ENCODE results near the gene ODF2L. TPM values are rescaled to one million over a fixed set of nuclear protein-coding genes. Genes with fewer than 3 reads are reported as not detected.

The ODF2L gene
- total and polyA plus RNA-seq, 8 donors, result 6.1 to 36.4 (median 11.3) TPM

DNA sequence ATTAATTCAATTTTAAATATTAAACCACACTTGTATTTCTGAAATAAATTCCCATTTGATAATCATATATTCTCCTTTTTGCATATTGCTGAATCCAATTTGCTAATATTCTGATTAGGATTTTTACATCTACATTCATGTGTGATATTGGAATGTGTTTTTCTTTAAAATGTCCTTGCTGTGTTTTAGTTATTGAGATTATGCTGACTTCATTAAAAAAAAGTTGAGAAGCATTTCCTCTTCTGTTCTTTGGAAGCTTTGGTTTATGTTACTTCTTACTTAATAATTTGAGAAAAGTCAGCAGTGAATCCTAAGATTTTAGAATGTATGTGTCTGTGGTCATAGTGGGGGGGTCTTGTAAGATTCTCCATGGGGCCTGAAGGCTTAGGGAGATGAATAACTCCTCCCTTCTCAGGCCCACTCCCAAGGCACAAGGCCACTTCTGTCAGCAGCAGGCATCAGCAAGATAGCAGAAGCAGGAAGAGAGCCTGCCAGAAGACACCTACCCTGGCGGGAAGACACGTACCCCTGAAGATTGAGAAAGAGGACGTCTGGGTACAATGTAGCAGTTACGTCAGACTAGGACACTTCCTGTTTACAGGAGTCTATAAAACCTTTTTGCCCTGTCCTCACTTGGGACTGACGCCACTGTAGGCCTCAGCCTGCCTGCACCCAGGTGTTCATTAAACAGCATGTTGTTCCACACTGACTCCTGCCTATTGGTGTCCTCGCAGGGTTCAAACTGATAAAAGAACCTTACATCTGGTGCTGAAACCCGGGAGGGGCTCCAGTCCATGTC is 56.9 kb downstream of the ODF2L start:
- ATAC-seq (peak in 2 of 4 donors; percentile 32 to 47), FAIRE-seq (no peak), DNase-seq (no peak)
- H3K27ac ChIP-seq, result peak overlapping the region in 1 of 4 donors; percentile 3
- H3K4me1 ChIP-seq, result no peaks in the 10 kb centered on the region
- no peak overlapping the region for H3K4me3 ChIP-seq
- TF ChIP-seq, protein P1, sequence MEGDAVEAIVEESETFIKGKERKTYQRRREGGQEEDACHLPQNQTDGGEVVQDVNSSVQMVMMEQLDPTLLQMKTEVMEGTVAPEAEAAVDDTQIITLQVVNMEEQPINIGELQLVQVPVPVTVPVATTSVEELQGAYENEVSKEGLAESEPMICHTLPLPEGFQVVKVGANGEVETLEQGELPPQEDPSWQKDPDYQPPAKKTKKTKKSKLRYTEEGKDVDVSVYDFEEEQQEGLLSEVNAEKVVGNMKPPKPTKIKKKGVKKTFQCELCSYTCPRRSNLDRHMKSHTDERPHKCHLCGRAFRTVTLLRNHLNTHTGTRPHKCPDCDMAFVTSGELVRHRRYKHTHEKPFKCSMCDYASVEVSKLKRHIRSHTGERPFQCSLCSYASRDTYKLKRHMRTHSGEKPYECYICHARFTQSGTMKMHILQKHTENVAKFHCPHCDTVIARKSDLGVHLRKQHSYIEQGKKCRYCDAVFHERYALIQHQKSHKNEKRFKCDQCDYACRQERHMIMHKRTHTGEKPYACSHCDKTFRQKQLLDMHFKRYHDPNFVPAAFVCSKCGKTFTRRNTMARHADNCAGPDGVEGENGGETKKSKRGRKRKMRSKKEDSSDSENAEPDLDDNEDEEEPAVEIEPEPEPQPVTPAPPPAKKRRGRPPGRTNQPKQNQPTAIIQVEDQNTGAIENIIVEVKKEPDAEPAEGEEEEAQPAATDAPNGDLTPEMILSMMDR (IDR thresholded peaks at IDR 0.05), result no peak
- 50 to 64% methylated on average over 7 of the region's 7 CpGs for WGBS, 2 donors
- no peaks in the 10 kb centered on the region for H3K27me3 ChIP-seq
- intact Hi-C loops (cut with DNase I), result no loop called here
- no peaks in the 10 kb centered on the region for H3K9me3 ChIP-seq
- H3K36me3 ChIP-seq, result no peaks in the 10 kb centered on the region

DNA sequence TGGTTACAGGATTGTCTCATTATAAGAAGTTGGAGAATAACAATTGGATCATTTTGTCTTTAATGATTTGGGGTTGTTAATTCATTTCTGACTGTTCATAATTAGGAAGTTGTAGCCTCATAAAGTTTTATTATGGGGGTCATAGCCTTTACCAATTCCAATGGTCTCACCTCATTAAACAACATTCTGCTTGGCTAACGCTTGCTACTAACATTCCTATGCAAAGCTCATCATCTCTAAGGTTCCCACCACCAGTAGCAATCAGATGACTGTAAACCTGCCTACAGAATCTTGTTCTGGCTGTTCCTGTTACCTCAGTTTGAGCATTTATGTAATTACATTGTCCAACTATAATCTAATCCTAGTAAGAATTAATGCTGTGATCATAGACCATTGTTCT is 60.2 kb downstream of the ODF2L start:
- no peak for DNase-seq
- no peaks in the 10 kb centered on the region for H3K27me3 ChIP-seq
- H3K9me3 ChIP-seq, result no peaks in the 10 kb centered on the region
- TF ChIP-seq, protein P1 (IDR thresholded peaks at IDR 0.05), result no peak
- FAIRE-seq, result no peak
- 60 to 74% methylated on average over 1 of the region's 1 CpG for WGBS, 2 donors
- ATAC-seq, result no peak
- intact Hi-C loops (cut with DNase I), result no loop called here
- no peaks in the 10 kb centered on the region for H3K36me3 ChIP-seq
- H3K4me3 ChIP-seq, result no peak overlapping the region
- no peak overlapping the region for H3K27ac ChIP-seq
- H3K4me1 ChIP-seq, result no peaks in the 10 kb centered on the region

DNA sequence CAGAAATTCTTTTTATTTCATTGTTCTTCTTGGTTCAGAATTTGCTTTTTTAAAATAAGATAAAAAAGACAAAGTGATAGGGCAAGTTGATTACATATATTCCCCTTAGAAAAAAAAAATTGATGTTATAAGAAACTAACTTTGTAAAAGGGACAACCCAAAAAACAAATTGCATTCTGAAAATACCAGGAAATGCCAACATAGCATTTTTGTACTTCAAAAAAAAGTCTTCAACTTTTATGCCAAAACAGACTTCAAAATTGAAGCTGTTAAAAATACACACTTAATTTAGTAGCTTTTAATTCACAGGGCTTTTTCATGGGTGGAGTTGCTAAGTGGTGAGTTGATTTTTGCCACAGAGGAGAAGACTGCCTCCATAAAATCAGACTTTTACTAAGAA is 70.9 kb downstream of the ODF2L start:
- Histone ChIP-seq H3K4me3 (no peak overlapping the region), H3K27me3 (no peaks in the 10 kb centered on the region), H3K27ac (no peak overlapping the region), H3K4me1 (no peaks in the 10 kb centered on the region), H3K9me3 (no peaks in the 10 kb centered on the region), H3K36me3 (no peaks in the 10 kb centered on the region)
- FAIRE-seq (no peak), DNase-seq (no peak), ATAC-seq (no peak)
- intact Hi-C loops (cut with DNase I), result no loop called here
- TF ChIP-seq, protein P1 (IDR thresholded peaks at IDR 0.05), result no peak

DNA sequence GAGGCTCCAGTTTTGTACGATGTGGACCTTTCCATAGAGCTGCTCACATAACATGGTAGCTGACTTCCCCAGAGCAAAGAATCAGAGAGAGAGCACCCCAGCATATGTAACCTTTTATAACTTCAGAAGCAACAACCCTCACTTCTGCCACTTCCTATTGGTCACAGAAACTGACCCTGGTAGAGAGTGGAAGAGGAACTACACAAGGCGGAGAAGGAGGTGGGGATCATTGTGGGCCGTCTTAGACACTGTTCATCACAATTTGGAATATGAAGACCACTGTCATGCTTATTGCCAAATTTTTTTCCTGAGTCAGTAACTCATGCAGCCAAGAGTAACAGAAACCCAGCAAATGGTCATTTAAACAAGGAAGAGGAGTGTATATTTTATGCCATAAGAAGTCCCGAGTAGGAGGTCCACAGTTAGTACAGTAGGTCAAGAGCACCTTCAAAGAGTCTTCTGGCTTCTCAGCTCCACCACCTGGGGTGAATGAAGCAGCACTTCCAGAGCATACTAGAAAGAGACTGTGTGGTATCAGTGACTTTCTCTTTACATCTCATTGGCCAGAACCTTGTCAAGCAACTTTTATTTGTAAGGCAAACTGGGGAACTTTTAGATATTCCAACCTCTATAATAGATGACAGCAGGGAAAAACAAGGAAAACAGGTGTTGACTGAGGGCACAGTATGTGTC is 71.8 kb downstream of the ODF2L start:
- no peaks in the 10 kb centered on the region for H3K36me3 ChIP-seq
- intact Hi-C loops (cut with DNase I), result no loop called here
- no peaks in the 10 kb centered on the region for H3K4me1 ChIP-seq
- TF ChIP-seq, protein P1 (IDR thresholded peaks at IDR 0.05), result no peak
- 65 to 73% methylated on average over 4 of the region's 4 CpGs for WGBS, 2 donors
- H3K9me3 ChIP-seq, result no peaks in the 10 kb centered on the region
- no peak for DNase-seq
- H3K4me3 ChIP-seq, result no peak overlapping the region
- no peak for FAIRE-seq
- no peaks in the 10 kb centered on the region for H3K27me3 ChIP-seq
- no peak overlapping the region for H3K27ac ChIP-seq
- peak in 1 of 4 donors; percentile 31 for ATAC-seq

DNA sequence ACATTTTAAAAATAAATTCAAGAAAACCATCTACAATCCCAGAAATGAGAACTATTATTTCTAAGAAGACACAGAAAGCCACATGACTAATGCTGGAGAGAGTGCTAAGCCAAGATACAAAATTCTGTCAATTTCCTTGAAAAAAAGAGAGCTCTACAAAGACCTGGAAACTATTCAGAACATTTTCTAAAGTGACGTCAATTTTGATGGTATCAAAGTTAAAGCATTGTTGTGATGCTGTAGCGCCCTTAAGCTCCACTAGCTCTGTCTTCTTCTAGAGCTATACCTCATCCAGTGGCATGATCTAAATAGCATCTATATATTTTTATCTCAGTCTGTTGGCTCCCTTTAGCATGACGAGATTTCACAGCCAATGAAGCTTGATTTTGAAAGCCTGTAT is 73.9 kb downstream of the ODF2L start:
- FAIRE-seq, result no peak
- WGBS, 2 donors, result 62 to 71% methylated on average over 3 of the region's 3 CpGs
- TF ChIP-seq, protein P1 (IDR thresholded peaks at IDR 0.05), result no peak

More for the DNA sequence above, 73.9 kb downstream of the ODF2L start:
- ATAC-seq (no peak), DNase-seq (no peak)
- Histone ChIP-seq H3K36me3 (no peaks in the 10 kb centered on the region), H3K9me3 (no peaks in the 10 kb centered on the region), H3K4me3 (no peak overlapping the region), H3K27me3 (no peaks in the 10 kb centered on the region), H3K27ac (no peak overlapping the region), H3K4me1 (no peaks in the 10 kb centered on the region)
- intact Hi-C loops (cut with DNase I), result no loop called here

Measured in pancreas (tissue), 10 donors.